ENCODE results near the gene RAB8B. TPM values are rescaled to one million over a fixed set of nuclear protein-coding genes. Genes with fewer than 3 reads are reported as not detected.

The RAB8B gene
- total and polyA plus RNA-seq, 2 of the 13 experiments (the other 11 are each of a cell fraction or from before 2014, with no cell fraction given), result 6.8 to 14.2 TPM

GRCh38 chr15:63188926-63189871, at the start of gene RAB8B (continued):
- peak; percentile 55; the same call in 1 of the 2 replicates for TF ChIP-seq SALL2 (CRISPR knock-in tag; IDR thresholded peaks at IDR 0.05)
- TF ChIP-seq RBFOX2 (IDR thresholded peaks at IDR 0.05; ENCODE audit: low read depth, low read length), result peak; percentile 42; the same call in 1 of the 2 replicates
- TF ChIP-seq CTCF (CRISPR knock-in tag; IDR thresholded peaks at IDR 0.05), result 0 out of 2 replicates have a peak, but pooled peaks have one; percentile 26
- 0 out of 2 replicates have a peak, but pooled peaks have one; percentile 22 for TF ChIP-seq ZNF670 (CRISPR knock-in tag; IDR thresholded peaks at IDR 0.05; ENCODE audit: borderline replicate concordance)
- peak; percentile 65; the same call in 1 of the 2 replicates for TF ChIP-seq POLR2G (IDR thresholded peaks at IDR 0.05; ENCODE audit: low read depth, low read length)
- no peak for TF ChIP-seq RFX3 (CRISPR knock-in tag; IDR thresholded peaks at IDR 0.05)
- TF ChIP-seq CREB1 (IDR thresholded peaks at IDR 0.05), result peak; percentile 90
- TF ChIP-seq CREB1 (CRISPR knock-in tag; IDR thresholded peaks at IDR 0.05), result peak; percentile 95
- TF ChIP-seq ZFX (CRISPR knock-in tag; IDR thresholded peaks at IDR 0.05; ENCODE audit: low read depth), result peak; percentile 62; the same call in 1 of the 2 replicates
- 0 out of 2 replicates have a peak, but pooled peaks have one; percentile 26 for TF ChIP-seq ZNF547 (CRISPR knock-in tag; IDR thresholded peaks at IDR 0.05)
- TF ChIP-seq ETV5 (CRISPR knock-in tag; IDR thresholded peaks at IDR 0.05; ENCODE audit: borderline replicate concordance), result peak; percentile 10; the same call in 1 of the 2 replicates
- TF ChIP-seq ZNF232 (CRISPR knock-in tag; IDR thresholded peaks at IDR 0.05; ENCODE audit: borderline replicate concordance), result 0 out of 2 replicates have a peak, but pooled peaks have one; percentile 29
- TF ChIP-seq PCBP2 (optimal IDR thresholded peaks at IDR 0.05; ENCODE audit: low read depth, low read length, poor library complexity, severe bottlenecking), result no peak
- no peak for TF ChIP-seq ZSCAN25 (CRISPR knock-in tag; IDR thresholded peaks at IDR 0.05)
- 0 out of 2 replicates have a peak, but pooled peaks have one; percentile 24 for TF ChIP-seq ATF2 (CRISPR knock-in tag; IDR thresholded peaks at IDR 0.05)
- TF ChIP-seq SOX5 (CRISPR knock-in tag; IDR thresholded peaks at IDR 0.05; ENCODE audit: borderline replicate concordance), result 0 out of 2 replicates have a peak, but pooled peaks have one; percentile 23
- TF ChIP-seq ZNF607 (CRISPR knock-in tag; IDR thresholded peaks at IDR 0.05; ENCODE audit: borderline replicate concordance), result 0 out of 2 replicates have a peak, but pooled peaks have one; percentile 55
- peak; percentile 60; the same call in 1 of the 2 replicates for TF ChIP-seq PITX1 (CRISPR knock-in tag; IDR thresholded peaks at IDR 0.05)
- peak; percentile 48; the same call in 1 of the 2 replicates for TF ChIP-seq SRF (IDR thresholded peaks at IDR 0.05; ENCODE audit: low read depth, low read length)
- peak; percentile 93 for TF ChIP-seq ATF1 (CRISPR knock-in tag; IDR thresholded peaks at IDR 0.05)

All from HepG2 (cell line).